ENCODE measurements around the gene KLHL5. TPM values are rescaled to one million over a fixed set of nuclear protein-coding genes. Genes with fewer than 3 reads are reported as not detected.

KLHL5 gene
- total RNA-seq, 1 donor from 2014 or later: 66.0 TPM

GRCh38 chr4:39043058-39043860 is 18.8 kb upstream of the KLHL5 start:
- intact Hi-C loops (cut with micrococcal nuclease): loop anchor here (5.0 to 10.0 kb wide), 4 partner anchors 324 to 1262 kb away; partner anchors contain the start of genes PDS5A, RFC1 and RHOH

GRCh38 chr4:39043861-39044363 is 18.1 kb upstream of the KLHL5 start:
- intact Hi-C loops (cut with micrococcal nuclease): loop anchor here (1.0 to 10.0 kb wide), 14 partner anchors 12 to 1358 kb away; partner anchors contain the start of genes PDS5A, RELL1, RFC1 and RHOH

- intact Hi-C loops (cut with micrococcal nuclease): loop anchor here (1.0 to 10.0 kb wide), 14 partner anchors 12 to 1358 kb away; partner anchors contain the start of genes PDS5A, RELL1, RFC1 and RHOH
Measured at GRCh38 chr4:39044364-39044955, 17.6 kb upstream of the KLHL5 start.

- intact Hi-C loops (cut with micrococcal nuclease): loop anchor here (1.0 to 10.0 kb wide), 15 partner anchors 13 to 1359 kb away; partner anchors contain the start of genes PDS5A, RELL1, RFC1 and RHOH
Measured at GRCh38 chr4:39044956-39045826, 16.8 kb upstream of the KLHL5 start.

- intact Hi-C loops (cut with micrococcal nuclease): loop anchor here (2.0 to 10.0 kb wide), 6 partner anchors 15 to 1259 kb away; partner anchors contain the start of genes RHOH and SMIM14
Measured at GRCh38 chr4:39045827-39046221, 16.2 kb upstream of the KLHL5 start.

- intact Hi-C loops (cut with micrococcal nuclease): loop anchor here (2.0 to 10.0 kb wide), 4 partner anchors 15 to 1259 kb away; partner anchors contain the start of genes RHOH and SMIM14
Measured at GRCh38 chr4:39046249-39046648, 15.8 kb upstream of the KLHL5 start.

GRCh38 chr4:39047681-39048080 is 14.4 kb upstream of the KLHL5 start:
- intact Hi-C loops (cut with micrococcal nuclease): loop anchor here (1.0 to 10.0 kb wide), 6 partner anchors 13 to 1257 kb away; partner anchors contain the start of genes RHOH and SMIM14

- intact Hi-C loops (cut with micrococcal nuclease): loop anchor here (1.0 to 10.0 kb wide), 5 partner anchors 61 to 1256 kb away; partner anchors contain the start of genes RHOH and SMIM14
Measured at GRCh38 chr4:39048311-39048710, 13.7 kb upstream of the KLHL5 start.

- intact Hi-C loops (cut with micrococcal nuclease): no loop called here
Measured at GRCh38 chr4:39050590-39050989, 11.4 kb upstream of the KLHL5 start.

- intact Hi-C loops (cut with micrococcal nuclease): no loop called here
Measured at GRCh38 chr4:39051492-39051891, 10.5 kb upstream of the KLHL5 start.

- intact Hi-C loops (cut with micrococcal nuclease): no loop called here
Measured at GRCh38 chr4:39053983-39054382, 8.0 kb upstream of the KLHL5 start.

GRCh38 chr4:39054497-39054896 is 7.5 kb upstream of the KLHL5 start:
- intact Hi-C loops (cut with micrococcal nuclease): no loop called here

- intact Hi-C loops (cut with micrococcal nuclease): no loop called here
Measured at GRCh38 chr4:39056023-39056422, 6.0 kb upstream of the KLHL5 start.

- intact Hi-C loops (cut with micrococcal nuclease): loop anchor here (2.0 to 5.0 kb wide), 2 partner anchors 15 to 44 kb away; no protein-coding TSS in a partner anchor
Measured at GRCh38 chr4:39061457-39061856, 575 bp upstream of the KLHL5 start.

GRCh38 chr4:39062770-39063097 is 702 bp downstream of the KLHL5 start:
- intact Hi-C loops (cut with micrococcal nuclease): loop anchor here (5.0 kb wide), 1 partner anchor 45 kb away; no protein-coding TSS in a partner anchor

- intact Hi-C loops (cut with micrococcal nuclease): loop anchor here (5.0 kb wide), 1 partner anchor 46 kb away; no protein-coding TSS in a partner anchor
Measured at GRCh38 chr4:39063430-39063829, 1.4 kb downstream of the KLHL5 start.

GRCh38 chr4:39066371-39066770 is 4.3 kb downstream of the KLHL5 start:
- intact Hi-C loops (cut with micrococcal nuclease): no loop called here

GRCh38 chr4:39067031-39067430 is 5.0 kb downstream of the KLHL5 start:
- intact Hi-C loops (cut with micrococcal nuclease): no loop called here

GRCh38 chr4:39067451-39067850 is 5.4 kb downstream of the KLHL5 start:
- intact Hi-C loops (cut with micrococcal nuclease): no loop called here

GRCh38 chr4:39068907-39069306 is 6.9 kb downstream of the KLHL5 start:
- intact Hi-C loops (cut with micrococcal nuclease): no loop called here

GRCh38 chr4:39078829-39079228 is 16.8 kb downstream of the KLHL5 start:
- intact Hi-C loops (cut with micrococcal nuclease): no loop called here
